Measurements from ENCODE around the gene EBNA1BP2. TPM values are rescaled to one million over a fixed set of nuclear protein-coding genes. Genes with fewer than 3 reads are reported as not detected.

The EBNA1BP2 gene, protein sequence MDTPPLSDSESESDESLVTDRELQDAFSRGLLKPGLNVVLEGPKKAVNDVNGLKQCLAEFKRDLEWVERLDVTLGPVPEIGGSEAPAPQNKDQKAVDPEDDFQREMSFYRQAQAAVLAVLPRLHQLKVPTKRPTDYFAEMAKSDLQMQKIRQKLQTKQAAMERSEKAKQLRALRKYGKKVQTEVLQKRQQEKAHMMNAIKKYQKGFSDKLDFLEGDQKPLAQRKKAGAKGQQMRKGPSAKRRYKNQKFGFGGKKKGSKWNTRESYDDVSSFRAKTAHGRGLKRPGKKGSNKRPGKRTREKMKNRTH
- 216 and 245 TPM in 2 replicates for total RNA-seq

DNA sequence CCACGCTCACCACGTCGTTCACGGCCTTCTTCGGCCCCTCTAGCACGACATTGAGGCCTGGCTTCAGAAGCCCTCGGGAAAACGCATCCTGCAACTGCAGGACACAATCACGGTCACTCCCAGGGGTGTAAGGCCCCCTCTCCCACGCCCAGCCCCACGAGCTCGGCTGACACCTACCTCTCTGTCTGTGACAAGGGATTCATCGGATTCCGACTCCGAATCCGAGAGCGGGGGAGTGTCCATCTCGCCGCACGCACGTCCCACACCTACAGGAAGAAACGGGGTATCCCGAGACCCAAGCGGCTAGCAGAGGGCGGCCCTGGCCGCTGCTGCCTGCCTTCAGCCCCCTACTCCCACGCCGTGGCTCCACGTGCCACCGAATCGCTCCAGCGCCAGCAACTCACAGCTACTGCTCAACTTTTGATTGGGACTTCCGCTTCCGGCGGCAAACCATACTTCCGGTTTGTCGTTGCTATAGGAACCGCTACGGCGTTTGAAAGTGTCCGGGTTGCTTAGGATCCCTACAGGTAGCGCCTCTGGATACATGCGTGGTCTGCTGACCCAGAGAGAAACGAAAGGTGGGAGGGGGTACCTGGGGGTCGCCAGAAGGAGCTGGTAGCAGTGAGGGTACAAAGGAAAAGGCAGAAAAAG, at the start of gene EBNA1BP2, which contains the start of gene CFAP57:
Gene EBNA1BP2, minus strand, starts transcription at position 415 of the 651 bp plus-strand sequence. Its CDS starts 172 bp downstream, at position 243.
Gene CFAP57, plus strand, starts transcription at position 455 of the 651 bp plus-strand sequence. CDS start 424 bp downstream, outside the sequence.

Other genes with a start within 250 kb of the EBNA1BP2 start
- gene SLC2A1, start 213.4 kb downstream of the EBNA1BP2 start, total RNA-seq, result 45.2 and 65.4 TPM in 2 replicates
- gene CFAP57, start within 50 bp of the EBNA1BP2 start, total RNA-seq, result 0.13 and 0.15 TPM in 2 replicates
- gene TMEM125, start 97.7 kb upstream of the EBNA1BP2 start, total RNA-seq, result not detected in 2 replicates
- not detected in 2 replicates for gene C1orf210, start 113.3 kb upstream of the EBNA1BP2 start, total RNA-seq
- 427 and 478 TPM in 2 replicates for gene TIE1, start 128.7 kb upstream of the EBNA1BP2 start, total RNA-seq
- not detected in 2 replicates for gene MPL, start 165.5 kb upstream of the EBNA1BP2 start, total RNA-seq
- gene CDC20, start 186.7 kb upstream of the EBNA1BP2 start, total RNA-seq, result 174 and 181 TPM in 2 replicates
- gene ELOVL1, start 195.7 kb upstream of the EBNA1BP2 start, total RNA-seq, result 95.1 and 113 TPM in 2 replicates
- gene MED8, start 217.5 kb upstream of the EBNA1BP2 start, total RNA-seq, result 47.8 and 48.0 TPM in 2 replicates
- gene SZT2, start 217.6 kb upstream of the EBNA1BP2 start, total RNA-seq, result 10.3 and 12.2 TPM in 2 replicates